H1 (cell line): ENCODE measurements around the gene CLEC16A. TPM values are rescaled to one million over a fixed set of nuclear protein-coding genes. Genes with fewer than 3 reads are reported as not detected.
A peak's percentile ranks its signal among the peaks of the same experiment; 100 is the strongest.
"Not testable (repeated sequence)": the region's sequence is repeated elsewhere in the genome, so short reads cannot be mapped to it uniquely, and the experiment has no call there.

Source experiments
- CTCF ChIA-PET: fragments of 300-600 bp; sonication (Branson Sonifier 250); formaldehyde crosslinking; loops from one replicate; lab custom pipeline; 2021; ENCODE audit not compliant: partially characterized antibody; lab: Charles Lee
- POLR2A ChIA-PET: fragments of 300-600 bp; sonication (Branson Sonifier 250); formaldehyde crosslinking; loops from one replicate; lab custom pipeline; 2021; ENCODE audit warnings: inconsistent platforms; ENCODE audit not compliant: partially characterized antibody; lab: Charles Lee
- DNase-seq, 2 experiments: peaks; one replicate each; pipeline versions ENCODE4 v3.0.0 to v3.0.0-alpha.2; 2010 to 2022; ENCODE audit warnings: low spot score in 2 of 2, low read depth in 1 of 2, mixed read lengths in 1 of 2
- FAIRE-seq: peaks from 2 replicates; lab custom pipeline; 2011; peaks lifted over from hg19 to GRCh38; lab: Jason Lieb, UNC
- H2AFZ ChIP-seq: 2 replicates; pipeline ENCODE4 v1.8.1; 2012; ENCODE audit warnings: low read length, inconsistent platforms
- H2AK5ac ChIP-seq: 2 replicates; pipeline ENCODE4 v1.6.1; 2013; ENCODE audit warnings: low read depth, low read length
- H2BK120ac ChIP-seq: replicated peaks from 2 replicates; pipeline ENCODE3; 2013; ENCODE audit warnings: low read depth, low read length, inconsistent platforms
- H2BK12ac ChIP-seq: 2 replicates; pipeline ENCODE4 v1.6.1; 2013; ENCODE audit warnings: low read depth, low read length
- H2BK15ac ChIP-seq: 2 replicates; pipeline ENCODE4 v1.6.1; 2013; ENCODE audit warnings: low read length
- H2BK20ac ChIP-seq: 2 replicates; pipeline ENCODE4 v1.6.1; 2013; ENCODE audit warnings: low read length
- H2BK5ac ChIP-seq: 2 replicates; pipeline ENCODE4 v1.6.1; 2013; ENCODE audit warnings: low read depth, low read length
- H3K14ac ChIP-seq: 2 replicates; pipeline ENCODE4 v1.6.1; 2013; ENCODE audit warnings: inconsistent platforms; ENCODE audit not compliant: insufficient read length
- H3K18ac ChIP-seq: 2 replicates; pipeline ENCODE4 v1.6.1; 2013; ENCODE audit warnings: low read length; ENCODE audit errors: extremely low read depth
- H3K23ac ChIP-seq: 2 replicates; pipeline ENCODE4 v1.6.1; 2013; ENCODE audit warnings: inconsistent platforms; ENCODE audit not compliant: insufficient read length
- H3K23me2 ChIP-seq: 2 replicates; pipeline ENCODE4 v1.6.1; 2013; ENCODE audit warnings: low read depth, low read length
- H3K27ac ChIP-seq: 2 replicates; pipeline ENCODE4 v1.6.1; 2011; ENCODE audit warnings: low read depth, low read length, inconsistent platforms
- H3K27me3 ChIP-seq, 4 experiments: replicated peaks in 1 of 4; 1 replicate in 1 of 4; 2 replicates in 3 of 4; pipeline versions ENCODE4 v1.6.1 to v1.8.1; 2011 to 2013; ENCODE audit warnings: low read length in 3 of 4, mild to moderate bottlenecking in 3 of 4, inconsistent platforms in 2 of 4, mixed read lengths in 2 of 4, moderate library complexity in 1 of 4; ENCODE audit not compliant: control insufficient read depth in 3 of 4, insufficient read depth in 3 of 4; ENCODE audit errors: extremely low read depth in 1 of 4
- H3K36me3 ChIP-seq, 4 experiments: 2 replicates each; pipeline versions ENCODE4 v1.6.1 to v1.8.1; 2011 to 2013; ENCODE audit warnings: mild to moderate bottlenecking in 4 of 4, low read length in 3 of 4, moderate library complexity in 2 of 4, control low read depth in 1 of 4, inconsistent platforms in 1 of 4; ENCODE audit not compliant: insufficient read depth in 4 of 4, control insufficient read depth in 2 of 4
- H3K4ac ChIP-seq: replicated peaks from 2 replicates; pipeline ENCODE3; 2013; ENCODE audit warnings: low read length, low read depth, mixed read lengths, inconsistent platforms; ENCODE audit not compliant: insufficient read length
- H3K4me1 ChIP-seq, 4 experiments: replicated peaks in 1 of 4; 1 replicate in 1 of 4; 2 replicates in 3 of 4; pipeline versions ENCODE4 v1.6.1 to v1.8.1; 2011 to 2013; ENCODE audit warnings: low read length in 3 of 4, inconsistent platforms in 2 of 4, mixed read lengths in 1 of 4; ENCODE audit not compliant: insufficient read depth in 4 of 4, control insufficient read depth in 3 of 4
- H3K4me2 ChIP-seq, 2 experiments: 2 replicates each; pipeline versions ENCODE4 v1.6.1 to v1.8.1; 2011 to 2013; ENCODE audit warnings: low read depth in 2 of 2, low read length in 2 of 2, control low read depth in 1 of 2, inconsistent platforms in 1 of 2, mild to moderate bottlenecking in 1 of 2; ENCODE audit not compliant: insufficient read depth in 1 of 2
- H3K4me3 ChIP-seq, 4 experiments: fragments of 200-600, 300-600 bp in 1 of 4; sonication (generic), shearing (Covaris generic), sonication (Bioruptor Twin) in 1 of 4; 2 replicates each; pipeline versions ENCODE4 v1.5.1 to v1.8.1; 2011 to 2016; ENCODE audit warnings: low read length in 4 of 4, low read depth in 3 of 4, control low read depth in 2 of 4, inconsistent platforms in 2 of 4, mild to moderate bottlenecking in 2 of 4, mixed read lengths in 1 of 4, moderate library complexity in 1 of 4; ENCODE audit not compliant: insufficient read depth in 2 of 4; ENCODE audit errors: extremely low read depth in 1 of 4
- H3K56ac ChIP-seq: replicated peaks from 2 replicates; pipeline ENCODE3; 2013; ENCODE audit warnings: low read depth, mild to moderate bottlenecking, mixed read lengths, low read length, inconsistent platforms; ENCODE audit not compliant: insufficient read length
- H3K79me1 ChIP-seq: 2 replicates; pipeline ENCODE4 v1.6.1; 2013; ENCODE audit warnings: low read depth, low read length, control low read depth
- H3K79me2 ChIP-seq, 2 experiments: 2 replicates each; pipeline versions ENCODE4 v1.6.1 to v1.8.1; 2012 to 2013; ENCODE audit warnings: low read length in 2 of 2, mild to moderate bottlenecking in 2 of 2, inconsistent platforms in 1 of 2; ENCODE audit not compliant: insufficient read depth in 2 of 2, control insufficient read depth in 1 of 2
- H3K9ac ChIP-seq, 4 experiments: replicated peaks in 1 of 4; 1 replicate in 1 of 4; 2 replicates in 3 of 4; pipeline versions ENCODE4 v1.6.1 to v1.8.1; 2011 to 2013; ENCODE audit warnings: low read depth in 3 of 4, low read length in 3 of 4, control low read depth in 2 of 4, mild to moderate bottlenecking in 2 of 4, moderate library complexity in 2 of 4, inconsistent platforms in 1 of 4; ENCODE audit errors: extremely low read depth in 1 of 4
- H3K9me3 ChIP-seq, 2 experiments: 2 replicates each; pipeline versions ENCODE4 v1.6.1 to v1.8.1; 2012 to 2013; ENCODE audit warnings: mild to moderate bottlenecking in 2 of 2, moderate library complexity in 2 of 2, control low read depth in 1 of 2, inconsistent platforms in 1 of 2, low read depth in 1 of 2, low read length in 1 of 2, mixed read lengths in 1 of 2; ENCODE audit not compliant: insufficient read depth in 2 of 2
- H4K20me1 ChIP-seq, 2 experiments: replicated peaks in 1 of 2; 2 replicates each; pipeline versions ENCODE3 to v1.8.1; 2011 to 2013; ENCODE audit warnings: inconsistent platforms in 2 of 2, low read length in 2 of 2, mild to moderate bottlenecking in 1 of 2; ENCODE audit not compliant: insufficient read depth in 2 of 2, control insufficient read depth in 1 of 2
- H4K5ac ChIP-seq: 2 replicates; pipeline ENCODE4 v1.6.1; 2013; ENCODE audit warnings: low read length, low read depth, mixed read lengths, inconsistent platforms; ENCODE audit not compliant: insufficient read length
- H4K8ac ChIP-seq: 2 replicates; pipeline ENCODE4 v1.8.0; 2013; ENCODE audit warnings: mild to moderate bottlenecking, moderate library complexity, low read length, inconsistent platforms; ENCODE audit not compliant: insufficient read depth; ENCODE audit errors: extremely low read depth
- H4K91ac ChIP-seq: replicated peaks from 2 replicates; pipeline ENCODE3; 2013; ENCODE audit warnings: low read length, mixed read lengths, inconsistent platforms; ENCODE audit not compliant: insufficient read length
- KDM4A ChIP-seq: IDR thresholded peaks from one replicate; pipeline ENCODE4 v1.7.1; 2012; ENCODE audit warnings: low read depth, mild to moderate bottlenecking, moderate library complexity, low read length, inconsistent platforms; ENCODE audit not compliant: severe bottlenecking
- PHF8 ChIP-seq: fragments of 200-600 bp; sonication (generic); conservative IDR thresholded peaks from 2 replicates; pipeline ENCODE4 v1.7.1; 2012; ENCODE audit warnings: low read depth, mild to moderate bottlenecking, inconsistent platforms, low read length, moderate library complexity
- WGBS, 2 experiments: shearing (Covaris generic) in 1 of 2; methylation state at CpG; one replicate each; pipeline versions ENCODE4 v1.1.6 to v1.1.7; 2013 to 2015; ENCODE audit warnings: low lambda C conversion rate in 2 of 2, mixed read lengths in 2 of 2, inconsistent platforms in 1 of 2, low coverage in 1 of 2, missing lambda C conversion rate in 1 of 2; ENCODE audit not compliant: insufficient replicate concordance in 2 of 2, insufficient coverage in 1 of 2, insufficient read length in 1 of 2; ENCODE audit errors: extremely low coverage in 1 of 2, missing lambda C conversion rate in 1 of 2; 5-methylcytosine and 5-hydroxymethylcytosine counted together
- polyA plus RNA-seq, 7 experiments: library from polyadenylated mRNA; depleted of rRNA in 3 of 7; stranded (reverse) in 5 of 7; unstranded in 2 of 7; fragments of >200 nt in 5 of 7; fragments of 200-250 nt in 2 of 7; gene quantifications; 1 replicate in 5 of 7; 2 replicates in 1 of 7; 4 replicates in 1 of 7; pipeline versions ENCODE4 v1.2.1 to v1.2.3, GENCODE V29; 2011 to 2013; ENCODE audit warnings: missing spikeins in 2 of 7, mixed read lengths in 2 of 7
- total RNA-seq: library from RNA; stranded (reverse); fragmentation: NEBNext Ultra II Directional; extraction: Animal tissue kit (Norgen Biotek cat#: 25700); gene quantifications from 2 replicates; pipeline ENCODE4 v1.2.1, GENCODE V29; 2021

CLEC16A gene
- total and polyA plus RNA-seq, 2 of the 8 experiments (the other 6 are each of a cell fraction or from before 2014, with no cell fraction given) = 7.6 to 19.3 TPM

DNA sequence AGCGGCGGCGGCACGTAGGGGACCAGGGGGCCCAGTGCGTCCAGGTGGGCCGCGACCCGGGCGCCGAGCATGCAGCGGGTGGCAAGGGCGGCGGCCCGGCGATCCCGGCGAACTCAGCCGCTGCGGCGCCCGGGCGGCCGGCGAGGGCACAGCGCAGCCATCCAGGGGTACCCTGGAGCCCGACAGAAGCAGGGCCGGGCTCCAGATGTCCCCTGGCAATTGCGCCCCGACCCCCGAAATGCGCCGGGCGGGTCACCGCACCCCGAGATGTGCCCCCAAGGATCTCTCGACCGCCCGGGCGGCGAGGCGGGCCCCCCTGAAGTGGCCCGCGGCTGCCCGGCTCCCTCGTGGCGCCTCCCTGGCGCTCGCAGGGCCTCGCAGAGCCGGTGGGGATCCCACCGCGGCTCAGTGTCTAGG is 2.4 kb upstream of the CLEC16A start:
- WGBS, 2 experiments = 2% methylated on average over 35 of the region's 52 CpGs; no CpG with 5 or more reads in 1 of the 2 experiments
- Histone ChIP-seq H4K20me1 (peaks cover 18 to 38% of the 10 kb centered on the region in 2 experiments), H3K79me2 (peaks cover 0 to 44% of the 10 kb centered on the region in 2 experiments; a peak in 2 of 4 replicates), H3K79me1 (peaks cover 14% of the 10 kb centered on the region), H3K4me2 (peak overlapping the region; percentile 86 to 96), H3K4me3 (peak overlapping the region; percentile 56 to 68 (median 62)), H3K4me1 (peaks cover 12 to 18% (median 15%) of the 10 kb centered on the region in 4 experiments)
- not testable (repeated sequence) for H2BK20ac ChIP-seq, H3K9me3 ChIP-seq, H2BK15ac ChIP-seq, H2BK120ac ChIP-seq, H3K36me3 ChIP-seq, FAIRE-seq, H4K91ac ChIP-seq, H4K8ac ChIP-seq, H3K14ac ChIP-seq, DNase-seq, H3K23me2 ChIP-seq, H3K9ac ChIP-seq, H2BK12ac ChIP-seq, H3K23ac ChIP-seq, H3K18ac ChIP-seq, H2AFZ ChIP-seq, H3K27ac ChIP-seq, H3K4ac ChIP-seq, H4K5ac ChIP-seq, H3K27me3 ChIP-seq, H2BK5ac ChIP-seq, H2AK5ac ChIP-seq, H3K56ac ChIP-seq
- peak; percentile 68 for TF ChIP-seq PHF8
- TF ChIP-seq KDM4A = peak; percentile 47
- CTCF ChIA-PET = interaction anchor here (0.6 to 1.6 kb wide), 2 partner anchors 9 to 161 kb away, joined by 3 read pairs; no protein-coding TSS in a partner anchor
- POLR2A ChIA-PET = interaction anchor here (0.9 kb wide), 1 partner anchor 250 kb away, joined by 3 read pairs; no protein-coding TSS in a partner anchor
